HepG2 (cell line): ENCODE measurements around the gene RBM22. TPM values are rescaled to one million over a fixed set of nuclear protein-coding genes. Genes with fewer than 3 reads are reported as not detected.

Source experiments
- ATF7 ChIP-seq, 2 experiments: fragments of 450-650 bp in 1 of 2; sonication (generic) in 1 of 2; formaldehyde crosslinking in 1 of 2; IDR thresholded peaks; 2 replicates each; pipeline versions ENCODE4 v1.4.0 to v1.6.1; 2016 to 2020; ENCODE audit warnings: antibody characterized with exemption in 1 of 2, mild to moderate bottlenecking in 1 of 2, missing genetic modification reagents in 1 of 2
- HNRNPLL ChIP-seq: fragments of 200-400 bp; formaldehyde crosslinking; IDR thresholded peaks from 2 replicates; pipeline ENCODE4 v1.6.1; 2017; ENCODE audit warnings: mild to moderate bottlenecking, low read depth, low read length; ENCODE audit not compliant: poor library complexity, severe bottlenecking
- KMT2A ChIP-seq: sonication (generic); formaldehyde crosslinking; IDR thresholded peaks from 2 replicates; pipeline ENCODE4 v1.4.0; 2020; ENCODE audit warnings: missing genetic modification reagents
- MEF2D ChIP-seq: sonication (generic); formaldehyde crosslinking; IDR thresholded peaks from 2 replicates; pipeline ENCODE4 v1.5.1; 2020; ENCODE audit warnings: mild to moderate bottlenecking, missing genetic modification reagents
- MXD1 ChIP-seq: sonication (generic); formaldehyde crosslinking; IDR thresholded peaks from 2 replicates; pipeline ENCODE4 v1.4.0; 2020; ENCODE audit warnings: mild to moderate bottlenecking, missing genetic modification reagents
- MYNN ChIP-seq: sonication (generic); formaldehyde crosslinking; IDR thresholded peaks from 2 replicates; pipeline ENCODE4 v1.4.0; 2020; ENCODE audit warnings: mild to moderate bottlenecking, low read depth, missing genetic modification reagents
- PLRG1 ChIP-seq: fragments of 450-650 bp; conservative IDR thresholded peaks from 2 replicates; pipeline ENCODE4 v1.6.1; 2016
- SATB2 ChIP-seq: sonication (generic); formaldehyde crosslinking; IDR thresholded peaks from 2 replicates; pipeline ENCODE4 v1.5.0; 2020; ENCODE audit warnings: missing genetic modification reagents
- TBL1XR1 ChIP-seq: fragments of 150-350 bp; IDR thresholded peaks from 2 replicates; pipeline ENCODE4 v1.6.1; 2014; ENCODE audit warnings: borderline replicate concordance, low read length; ENCODE audit not compliant: partially characterized antibody
- TEAD3 ChIP-seq: optimal IDR thresholded peaks from 2 replicates; pipeline ENCODE3; 2016; ENCODE audit warnings: borderline replicate concordance
- THAP8 ChIP-seq: sonication (generic); formaldehyde crosslinking; IDR thresholded peaks from 2 replicates; pipeline ENCODE4 v1.5.1; 2020; ENCODE audit warnings: missing genetic modification reagents, mild to moderate bottlenecking, borderline replicate concordance
- THYN1 ChIP-seq: sonication (generic); formaldehyde crosslinking; IDR thresholded peaks from 2 replicates; pipeline ENCODE4 v1.8.1; 2023; ENCODE audit warnings: low read depth, mild to moderate bottlenecking, moderate library complexity, missing genetic modification reagents, borderline replicate concordance
- ZC3H4 ChIP-seq: sonication (generic); formaldehyde crosslinking; IDR thresholded peaks from 2 replicates; pipeline ENCODE4 v1.4.0; 2020; ENCODE audit warnings: missing genetic modification reagents, borderline replicate concordance
- ZNF263 ChIP-seq: sonication (generic); formaldehyde crosslinking; IDR thresholded peaks from 2 replicates; pipeline ENCODE4 v1.4.0; 2020; ENCODE audit warnings: missing genetic modification reagents
- ZNF709 ChIP-seq: sonication (generic); formaldehyde crosslinking; IDR thresholded peaks from 2 replicates; pipeline ENCODE4 v1.5.0; 2020; ENCODE audit warnings: mild to moderate bottlenecking, missing genetic modification reagents
- ZNF775 ChIP-seq: sonication (generic); formaldehyde crosslinking; IDR thresholded peaks from 2 replicates; pipeline ENCODE4 v1.4.0; 2020; ENCODE audit warnings: missing genetic modification reagents, mild to moderate bottlenecking, moderate library complexity, borderline replicate concordance
- polyA plus RNA-seq, 8 experiments: library from polyadenylated mRNA; depleted of rRNA in 3 of 8; stranded (reverse) in 7 of 8; unstranded in 1 of 8; fragments of >200 nt; fragmentation: Illumina TruSeq in 4 of 8; extraction: Trizol in 4 of 8; gene quantifications; 2 replicates each; pipeline versions ENCODE4 v1.2.1 to v1.2.3, GENCODE V29; 2011 to 2016; ENCODE audit warnings: low read depth in 4 of 8, missing spikeins in 1 of 8, mixed read lengths in 1 of 8; ENCODE audit not compliant: insufficient read depth in 1 of 8
- total RNA-seq, 5 experiments: library from RNA; depleted of rRNA; stranded (reverse); fragments of >200 nt; fragmentation: Illumina TruSeq; extraction: Trizol; gene quantifications; 2 replicates each; pipeline ENCODE4 v1.2.3, GENCODE V29; 2016; ENCODE audit warnings: low read depth in 1 of 5
- TF ChIP-seq, protein P1 (sequence below): sonication (generic); formaldehyde crosslinking; IDR thresholded peaks from 2 replicates; pipeline ENCODE4 v1.4.0; 2020; ENCODE audit warnings: mild to moderate bottlenecking, missing genetic modification reagents
- TF ChIP-seq, protein P2 (sequence below): fragments of 450-650 bp; IDR thresholded peaks from 2 replicates; pipeline ENCODE4 v1.6.1; 2016
- TF ChIP-seq, protein P3 (sequence below): sonication (generic); formaldehyde crosslinking; IDR thresholded peaks from 2 replicates; pipeline ENCODE4 v1.8.1; 2022; ENCODE audit warnings: low read depth, mild to moderate bottlenecking, missing genetic modification reagents
- TF ChIP-seq, protein P4 (sequence below): sonication (generic); formaldehyde crosslinking; conservative IDR thresholded peaks from 2 replicates; pipeline ENCODE4 v1.4.0; 2020; ENCODE audit warnings: missing genetic modification reagents

Gene RBM22
- total and polyA plus RNA-seq, 2 of the 13 experiments (the other 11 are each of a cell fraction or from before 2014, with no cell fraction given), result 28.3 to 35.0 TPM

GRCh38 chr5:150700594-150701377 lies at the start of gene RBM22 (continued):
- TF ChIP-seq ATF7 (IDR thresholded peaks at IDR 0.05) (no peak), ATF7 (CRISPR knock-in tag; IDR thresholded peaks at IDR 0.05) (no peak; the same call in 1 of the 2 replicates), ZC3H4 (CRISPR knock-in tag) (no peak), ZNF263 (CRISPR knock-in tag) (peak; percentile 66), ZNF709 (peak; percentile 70; the same call in 1 of the 2 replicates), KMT2A (CRISPR knock-in tag) (peak; percentile 60; the same call in 1 of the 2 replicates), THAP8 (peak; percentile 82; the same call in 1 of the 2 replicates), TEAD3 (peak; percentile 86), MEF2D (CRISPR knock-in tag) (no peak), THYN1 (CRISPR knock-in tag) (no peak; the same call in 1 of the 2 replicates), PLRG1 (no peak), MXD1 (peak; percentile 63), HNRNPLL (peak; percentile 51), TBL1XR1 (no peak), SATB2 (CRISPR knock-in tag) (no peak), MYNN (no peak), ZNF775 (no peak)
- TF ChIP-seq, protein P1, sequence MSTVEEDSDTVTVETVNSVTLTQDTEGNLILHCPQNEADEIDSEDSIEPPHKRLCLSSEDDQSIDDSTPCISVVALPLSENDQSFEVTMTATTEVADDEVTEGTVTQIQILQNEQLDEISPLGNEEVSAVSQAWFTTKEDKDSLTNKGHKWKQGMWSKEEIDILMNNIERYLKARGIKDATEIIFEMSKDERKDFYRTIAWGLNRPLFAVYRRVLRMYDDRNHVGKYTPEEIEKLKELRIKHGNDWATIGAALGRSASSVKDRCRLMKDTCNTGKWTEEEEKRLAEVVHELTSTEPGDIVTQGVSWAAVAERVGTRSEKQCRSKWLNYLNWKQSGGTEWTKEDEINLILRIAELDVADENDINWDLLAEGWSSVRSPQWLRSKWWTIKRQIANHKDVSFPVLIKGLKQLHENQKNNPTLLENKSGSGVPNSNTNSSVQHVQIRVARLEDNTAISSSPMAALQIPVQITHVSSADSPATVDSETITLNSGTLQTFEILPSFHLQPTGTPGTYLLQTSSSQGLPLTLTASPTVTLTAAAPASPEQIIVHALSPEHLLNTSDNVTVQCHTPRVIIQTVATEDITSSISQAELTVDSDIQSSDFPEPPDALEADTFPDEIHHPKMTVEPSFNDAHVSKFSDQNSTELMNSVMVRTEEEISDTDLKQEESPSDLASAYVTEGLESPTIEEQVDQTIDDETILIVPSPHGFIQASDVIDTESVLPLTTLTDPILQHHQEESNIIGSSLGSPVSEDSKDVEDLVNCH (CRISPR knock-in tag), result no peak
- TF ChIP-seq, protein P2, sequence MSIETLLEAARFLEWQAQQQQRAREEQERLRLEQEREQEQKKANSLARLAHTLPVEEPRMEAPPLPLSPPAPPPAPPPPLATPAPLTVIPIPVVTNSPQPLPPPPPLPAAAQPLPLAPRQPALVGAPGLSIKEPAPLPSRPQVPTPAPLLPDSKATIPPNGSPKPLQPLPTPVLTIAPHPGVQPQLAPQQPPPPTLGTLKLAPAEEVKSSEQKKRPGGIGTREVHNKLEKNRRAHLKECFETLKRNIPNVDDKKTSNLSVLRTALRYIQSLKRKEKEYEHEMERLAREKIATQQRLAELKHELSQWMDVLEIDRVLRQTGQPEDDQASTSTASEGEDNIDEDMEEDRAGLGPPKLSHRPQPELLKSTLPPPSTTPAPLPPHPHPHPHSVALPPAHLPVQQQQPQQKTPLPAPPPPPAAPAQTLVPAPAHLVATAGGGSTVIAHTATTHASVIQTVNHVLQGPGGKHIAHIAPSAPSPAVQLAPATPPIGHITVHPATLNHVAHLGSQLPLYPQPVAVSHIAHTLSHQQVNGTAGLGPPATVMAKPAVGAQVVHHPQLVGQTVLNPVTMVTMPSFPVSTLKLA, result no peak
- TF ChIP-seq, protein P3, sequence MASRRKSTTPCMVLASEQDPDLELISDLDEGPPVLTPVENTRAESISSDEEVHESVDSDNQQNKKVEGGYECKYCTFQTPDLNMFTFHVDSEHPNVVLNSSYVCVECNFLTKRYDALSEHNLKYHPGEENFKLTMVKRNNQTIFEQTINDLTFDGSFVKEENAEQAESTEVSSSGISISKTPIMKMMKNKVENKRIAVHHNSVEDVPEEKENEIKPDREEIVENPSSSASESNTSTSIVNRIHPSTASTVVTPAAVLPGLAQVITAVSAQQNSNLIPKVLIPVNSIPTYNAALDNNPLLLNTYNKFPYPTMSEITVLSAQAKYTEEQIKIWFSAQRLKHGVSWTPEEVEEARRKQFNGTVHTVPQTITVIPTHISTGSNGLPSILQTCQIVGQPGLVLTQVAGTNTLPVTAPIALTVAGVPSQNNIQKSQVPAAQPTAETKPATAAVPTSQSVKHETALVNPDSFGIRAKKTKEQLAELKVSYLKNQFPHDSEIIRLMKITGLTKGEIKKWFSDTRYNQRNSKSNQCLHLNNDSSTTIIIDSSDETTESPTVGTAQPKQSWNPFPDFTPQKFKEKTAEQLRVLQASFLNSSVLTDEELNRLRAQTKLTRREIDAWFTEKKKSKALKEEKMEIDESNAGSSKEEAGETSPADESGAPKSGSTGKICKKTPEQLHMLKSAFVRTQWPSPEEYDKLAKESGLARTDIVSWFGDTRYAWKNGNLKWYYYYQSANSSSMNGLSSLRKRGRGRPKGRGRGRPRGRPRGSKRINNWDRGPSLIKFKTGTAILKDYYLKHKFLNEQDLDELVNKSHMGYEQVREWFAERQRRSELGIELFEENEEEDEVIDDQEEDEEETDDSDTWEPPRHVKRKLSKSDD (CRISPR knock-in tag), result no peak
- TF ChIP-seq, protein P4, sequence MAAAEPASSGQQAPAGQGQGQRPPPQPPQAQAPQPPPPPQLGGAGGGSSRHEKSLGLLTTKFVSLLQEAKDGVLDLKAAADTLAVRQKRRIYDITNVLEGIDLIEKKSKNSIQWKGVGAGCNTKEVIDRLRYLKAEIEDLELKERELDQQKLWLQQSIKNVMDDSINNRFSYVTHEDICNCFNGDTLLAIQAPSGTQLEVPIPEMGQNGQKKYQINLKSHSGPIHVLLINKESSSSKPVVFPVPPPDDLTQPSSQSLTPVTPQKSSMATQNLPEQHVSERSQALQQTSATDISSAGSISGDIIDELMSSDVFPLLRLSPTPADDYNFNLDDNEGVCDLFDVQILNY (CRISPR knock-in tag), result peak; percentile 39; the same call in 1 of the 2 replicates
